OCI-LY7 (cell line): ENCODE measurements around the gene PRPF40A.

Source experiments
- CTCF ChIP-seq: fragments of 200-600 bp; sonication (generic); conservative IDR thresholded peaks from 2 replicates; pipeline ENCODE4 v1.5.1; 2014; ENCODE audit warnings: mild to moderate bottlenecking, antibody characterized with exemption, low read length, moderate library complexity, mixed read lengths
- EZH2phosphoT487 ChIP-seq: fragments of 200-600 bp; sonication (generic); IDR thresholded peaks from 2 replicates; pipeline ENCODE4 v1.6.1; 2018; ENCODE audit warnings: low read depth, borderline replicate concordance, mild to moderate bottlenecking, mixed run types, antibody characterized with exemption, low read length, moderate library complexity, mixed read lengths

- TF ChIP-seq EZH2phosphoT487 (no peak), CTCF (no peak)
Measured at GRCh38 chr2:152683400-152683799, 33.9 kb downstream of the PRPF40A start.
